H1 (cell line): ENCODE results near the gene STK11. TPM values are rescaled to one million over a fixed set of nuclear protein-coding genes. Genes with fewer than 3 reads are reported as not detected.

Experiments used
- CTCF ChIA-PET: fragments of 300-600 bp; sonication (Branson Sonifier 250); formaldehyde crosslinking; loops from one replicate; lab custom pipeline; 2021; ENCODE audit not compliant: partially characterized antibody; lab: Charles Lee
- POLR2A ChIA-PET: fragments of 300-600 bp; sonication (Branson Sonifier 250); formaldehyde crosslinking; loops from one replicate; lab custom pipeline; 2021; ENCODE audit warnings: inconsistent platforms; ENCODE audit not compliant: partially characterized antibody; lab: Charles Lee
- DNase-seq, 2 experiments: peaks; one replicate each; pipeline versions ENCODE4 v3.0.0 to v3.0.0-alpha.2; 2010 to 2022; ENCODE audit warnings: low spot score in 2 of 2, low read depth in 1 of 2, mixed read lengths in 1 of 2
- FAIRE-seq: peaks from 2 replicates; lab custom pipeline; 2011; peaks lifted over from hg19 to GRCh38; lab: Jason Lieb, UNC
- H2AFZ ChIP-seq: 2 replicates; pipeline ENCODE4 v1.8.1; 2012; ENCODE audit warnings: low read length, inconsistent platforms
- H2AK5ac ChIP-seq: 2 replicates; pipeline ENCODE4 v1.6.1; 2013; ENCODE audit warnings: low read depth, low read length
- H2BK120ac ChIP-seq: replicated peaks from 2 replicates; pipeline ENCODE3; 2013; ENCODE audit warnings: low read depth, low read length, inconsistent platforms
- H2BK12ac ChIP-seq: 2 replicates; pipeline ENCODE4 v1.6.1; 2013; ENCODE audit warnings: low read depth, low read length
- H2BK15ac ChIP-seq: 2 replicates; pipeline ENCODE4 v1.6.1; 2013; ENCODE audit warnings: low read length
- H2BK20ac ChIP-seq: 2 replicates; pipeline ENCODE4 v1.6.1; 2013; ENCODE audit warnings: low read length
- H2BK5ac ChIP-seq: 2 replicates; pipeline ENCODE4 v1.6.1; 2013; ENCODE audit warnings: low read depth, low read length
- H3K14ac ChIP-seq: 2 replicates; pipeline ENCODE4 v1.6.1; 2013; ENCODE audit warnings: inconsistent platforms; ENCODE audit not compliant: insufficient read length
- H3K18ac ChIP-seq: 2 replicates; pipeline ENCODE4 v1.6.1; 2013; ENCODE audit warnings: low read length; ENCODE audit errors: extremely low read depth
- H3K23ac ChIP-seq: 2 replicates; pipeline ENCODE4 v1.6.1; 2013; ENCODE audit warnings: inconsistent platforms; ENCODE audit not compliant: insufficient read length
- H3K23me2 ChIP-seq: 2 replicates; pipeline ENCODE4 v1.6.1; 2013; ENCODE audit warnings: low read depth, low read length
- H3K27ac ChIP-seq: 2 replicates; pipeline ENCODE4 v1.6.1; 2011; ENCODE audit warnings: low read depth, low read length, inconsistent platforms
- H3K27me3 ChIP-seq, 4 experiments: replicated peaks in 1 of 4; 1 replicate in 1 of 4; 2 replicates in 3 of 4; pipeline versions ENCODE4 v1.6.1 to v1.8.1; 2011 to 2013; ENCODE audit warnings: low read length in 3 of 4, mild to moderate bottlenecking in 3 of 4, inconsistent platforms in 2 of 4, mixed read lengths in 2 of 4, moderate library complexity in 1 of 4; ENCODE audit not compliant: control insufficient read depth in 3 of 4, insufficient read depth in 3 of 4; ENCODE audit errors: extremely low read depth in 1 of 4
- H3K36me3 ChIP-seq, 4 experiments: 2 replicates each; pipeline versions ENCODE4 v1.6.1 to v1.8.1; 2011 to 2013; ENCODE audit warnings: mild to moderate bottlenecking in 4 of 4, low read length in 3 of 4, moderate library complexity in 2 of 4, control low read depth in 1 of 4, inconsistent platforms in 1 of 4; ENCODE audit not compliant: insufficient read depth in 4 of 4, control insufficient read depth in 2 of 4
- H3K4ac ChIP-seq: replicated peaks from 2 replicates; pipeline ENCODE3; 2013; ENCODE audit warnings: low read length, low read depth, mixed read lengths, inconsistent platforms; ENCODE audit not compliant: insufficient read length
- H3K4me1 ChIP-seq, 4 experiments: replicated peaks in 1 of 4; 1 replicate in 1 of 4; 2 replicates in 3 of 4; pipeline versions ENCODE4 v1.6.1 to v1.8.1; 2011 to 2013; ENCODE audit warnings: low read length in 3 of 4, inconsistent platforms in 2 of 4, mixed read lengths in 1 of 4; ENCODE audit not compliant: insufficient read depth in 4 of 4, control insufficient read depth in 3 of 4
- H3K4me2 ChIP-seq, 2 experiments: 2 replicates each; pipeline versions ENCODE4 v1.6.1 to v1.8.1; 2011 to 2013; ENCODE audit warnings: low read depth in 2 of 2, low read length in 2 of 2, control low read depth in 1 of 2, inconsistent platforms in 1 of 2, mild to moderate bottlenecking in 1 of 2; ENCODE audit not compliant: insufficient read depth in 1 of 2
- H3K4me3 ChIP-seq, 4 experiments: fragments of 200-600, 300-600 bp in 1 of 4; sonication (generic), shearing (Covaris generic), sonication (Bioruptor Twin) in 1 of 4; 2 replicates each; pipeline versions ENCODE4 v1.5.1 to v1.8.1; 2011 to 2016; ENCODE audit warnings: low read length in 4 of 4, low read depth in 3 of 4, control low read depth in 2 of 4, inconsistent platforms in 2 of 4, mild to moderate bottlenecking in 2 of 4, mixed read lengths in 1 of 4, moderate library complexity in 1 of 4; ENCODE audit not compliant: insufficient read depth in 2 of 4; ENCODE audit errors: extremely low read depth in 1 of 4
- H3K56ac ChIP-seq: replicated peaks from 2 replicates; pipeline ENCODE3; 2013; ENCODE audit warnings: low read depth, mild to moderate bottlenecking, mixed read lengths, low read length, inconsistent platforms; ENCODE audit not compliant: insufficient read length
- H3K79me1 ChIP-seq: 2 replicates; pipeline ENCODE4 v1.6.1; 2013; ENCODE audit warnings: low read depth, low read length, control low read depth
- H3K79me2 ChIP-seq, 2 experiments: 2 replicates each; pipeline versions ENCODE4 v1.6.1 to v1.8.1; 2012 to 2013; ENCODE audit warnings: low read length in 2 of 2, mild to moderate bottlenecking in 2 of 2, inconsistent platforms in 1 of 2; ENCODE audit not compliant: insufficient read depth in 2 of 2, control insufficient read depth in 1 of 2
- H3K9ac ChIP-seq, 4 experiments: replicated peaks in 1 of 4; 1 replicate in 1 of 4; 2 replicates in 3 of 4; pipeline versions ENCODE4 v1.6.1 to v1.8.1; 2011 to 2013; ENCODE audit warnings: low read depth in 3 of 4, low read length in 3 of 4, control low read depth in 2 of 4, mild to moderate bottlenecking in 2 of 4, moderate library complexity in 2 of 4, inconsistent platforms in 1 of 4; ENCODE audit errors: extremely low read depth in 1 of 4
- H3K9me3 ChIP-seq, 2 experiments: 2 replicates each; pipeline versions ENCODE4 v1.6.1 to v1.8.1; 2012 to 2013; ENCODE audit warnings: mild to moderate bottlenecking in 2 of 2, moderate library complexity in 2 of 2, control low read depth in 1 of 2, inconsistent platforms in 1 of 2, low read depth in 1 of 2, low read length in 1 of 2, mixed read lengths in 1 of 2; ENCODE audit not compliant: insufficient read depth in 2 of 2
- H4K20me1 ChIP-seq, 2 experiments: replicated peaks in 1 of 2; 2 replicates each; pipeline versions ENCODE3 to v1.8.1; 2011 to 2013; ENCODE audit warnings: inconsistent platforms in 2 of 2, low read length in 2 of 2, mild to moderate bottlenecking in 1 of 2; ENCODE audit not compliant: insufficient read depth in 2 of 2, control insufficient read depth in 1 of 2
- H4K5ac ChIP-seq: 2 replicates; pipeline ENCODE4 v1.6.1; 2013; ENCODE audit warnings: low read length, low read depth, mixed read lengths, inconsistent platforms; ENCODE audit not compliant: insufficient read length
- H4K8ac ChIP-seq: 2 replicates; pipeline ENCODE4 v1.8.0; 2013; ENCODE audit warnings: mild to moderate bottlenecking, moderate library complexity, low read length, inconsistent platforms; ENCODE audit not compliant: insufficient read depth; ENCODE audit errors: extremely low read depth
- H4K91ac ChIP-seq: replicated peaks from 2 replicates; pipeline ENCODE3; 2013; ENCODE audit warnings: low read length, mixed read lengths, inconsistent platforms; ENCODE audit not compliant: insufficient read length
- EZH2 ChIP-seq: fragments of 200-600 bp; sonication (generic); IDR thresholded peaks from 2 replicates; pipeline ENCODE4 v1.7.1; 2012; ENCODE audit warnings: low read depth, mild to moderate bottlenecking, moderate library complexity, low read length, inconsistent platforms; ENCODE audit not compliant: severe bottlenecking
- JUND ChIP-seq: IDR thresholded peaks from 2 replicates; pipeline ENCODE4 v1.6.1; 2011; ENCODE audit warnings: mild to moderate bottlenecking, improper control_type of control experiment, low read length
- RXRA ChIP-seq: IDR thresholded peaks from 2 replicates; pipeline ENCODE4 v1.6.1; 2011; ENCODE audit warnings: low read depth, mild to moderate bottlenecking, low read length, moderate library complexity; ENCODE audit not compliant: insufficient read depth
- SAP30 ChIP-seq: fragments of 300-600 bp; sonication (generic); IDR thresholded peaks from 2 replicates; pipeline ENCODE4 v1.7.1; 2012; ENCODE audit warnings: low read length, moderate library complexity, mild to moderate bottlenecking, inconsistent platforms; ENCODE audit not compliant: insufficient read depth, insufficient replicate concordance
- SIRT6 ChIP-seq: IDR thresholded peaks from one replicate; pipeline ENCODE4 v1.7.1; 2012; ENCODE audit warnings: low read length, inconsistent platforms
- TAF1 ChIP-seq: IDR thresholded peaks from 2 replicates; pipeline ENCODE4 v1.6.1; 2011; ENCODE audit warnings: mild to moderate bottlenecking, low read depth, low read length
- TBP ChIP-seq: IDR thresholded peaks from 2 replicates; pipeline ENCODE4 v1.6.1; 2011; ENCODE audit warnings: low read depth, low read length, improper control_type of control experiment
- TEAD4 ChIP-seq: IDR thresholded peaks from 2 replicates; pipeline ENCODE4 v1.6.1; 2012; ENCODE audit warnings: low read depth, low read length, inconsistent platforms, mixed read lengths
- WGBS, 2 experiments: shearing (Covaris generic) in 1 of 2; methylation state at CpG; one replicate each; pipeline versions ENCODE4 v1.1.6 to v1.1.7; 2013 to 2015; ENCODE audit warnings: low lambda C conversion rate in 2 of 2, mixed read lengths in 2 of 2, inconsistent platforms in 1 of 2, low coverage in 1 of 2, missing lambda C conversion rate in 1 of 2; ENCODE audit not compliant: insufficient replicate concordance in 2 of 2, insufficient coverage in 1 of 2, insufficient read length in 1 of 2; ENCODE audit errors: extremely low coverage in 1 of 2, missing lambda C conversion rate in 1 of 2; 5-methylcytosine and 5-hydroxymethylcytosine counted together
- polyA plus RNA-seq, 7 experiments: library from polyadenylated mRNA; depleted of rRNA in 3 of 7; stranded (reverse) in 5 of 7; unstranded in 2 of 7; fragments of >200 nt in 5 of 7; fragments of 200-250 nt in 2 of 7; gene quantifications; 1 replicate in 5 of 7; 2 replicates in 1 of 7; 4 replicates in 1 of 7; pipeline versions ENCODE4 v1.2.1 to v1.2.3, GENCODE V29; 2011 to 2013; ENCODE audit warnings: missing spikeins in 2 of 7, mixed read lengths in 2 of 7
- total RNA-seq: library from RNA; stranded (reverse); fragmentation: NEBNext Ultra II Directional; extraction: Animal tissue kit (Norgen Biotek cat#: 25700); gene quantifications from 2 replicates; pipeline ENCODE4 v1.2.1, GENCODE V29; 2021
- TF ChIP-seq, protein P1 (sequence below): IDR thresholded peaks from 2 replicates; pipeline ENCODE4 v1.6.1; 2011; ENCODE audit warnings: low read length, improper control_type of control experiment
- TF ChIP-seq, protein P2 (sequence below): IDR thresholded peaks from 2 replicates; pipeline ENCODE4 v1.6.1; 2011; ENCODE audit warnings: low read depth, mild to moderate bottlenecking, low read length; ENCODE audit not compliant: insufficient read depth

Gene STK11
- total and polyA plus RNA-seq, 2 of the 8 experiments (the other 6 are each of a cell fraction or from before 2014, with no cell fraction given): 45.3 to 70.7 TPM

DNA sequence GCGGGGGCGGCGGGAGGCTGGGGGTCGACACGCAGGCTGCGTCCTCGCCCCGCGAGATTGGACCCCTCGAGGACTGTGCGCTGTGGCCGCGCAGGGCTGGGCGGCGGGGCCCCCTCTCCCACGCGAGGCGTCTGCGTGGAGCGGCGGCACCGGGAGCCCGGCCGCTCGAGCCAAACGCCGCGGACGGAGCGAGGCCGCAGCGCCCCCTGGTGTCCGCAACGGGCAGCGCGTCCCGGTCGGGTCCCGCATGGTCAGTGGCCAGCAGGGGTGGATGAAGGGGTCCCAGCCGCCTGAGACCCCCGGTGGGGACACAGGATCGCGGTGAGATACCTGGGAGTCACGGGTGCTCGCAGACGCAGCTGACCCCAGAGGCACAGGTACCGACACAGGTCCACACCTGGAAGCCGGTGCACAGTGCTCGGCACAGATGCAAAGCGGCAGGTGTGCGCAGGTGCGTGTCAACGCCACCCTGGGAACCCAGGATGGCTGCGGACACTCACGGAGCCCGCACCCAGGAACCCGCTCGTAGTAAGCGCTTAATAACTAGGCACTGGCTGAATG is 61.4 kb downstream of the STK11 start:
- peaks cover 25% of the 10 kb centered on the region; the same call in 1 of the 2 replicates for H3K23me2 ChIP-seq
- H3K4me2 ChIP-seq: peak overlapping the region; percentile 82 to 83
- POLR2A ChIA-PET: interaction anchor here (0.6 to 19.4 kb wide), 18 partner anchors 9 to 240 kb away, joined by 3 to 456 read pairs (median 4); partner anchors contain the start of genes ATP5F1D, CBARP, FAM174C and MIDN
- H4K91ac ChIP-seq: no peak overlapping the region
- peak overlapping the region; percentile 33 to 61 (median 42) for H3K4me3 ChIP-seq
- H2BK20ac ChIP-seq: no peak overlapping the region
- no peak overlapping the region for H2AFZ ChIP-seq
- H2BK5ac ChIP-seq: no peak overlapping the region
- peak overlapping the region; percentile 32; the same call in 1 of the 2 replicates for H3K18ac ChIP-seq
- peak overlapping the region; percentile 78 for H3K4ac ChIP-seq
- 11% methylated on average over 15 of the region's 59 CpGs; no CpG with 5 or more reads in 1 of the 2 experiments for WGBS, 2 experiments
- peaks cover 5 to 24% of the 10 kb centered on the region in 2 experiments for H3K79me2 ChIP-seq
- no peaks in the 10 kb centered on the region for H3K9me3 ChIP-seq
- peaks cover 0 to 10% (median 5%) of the 10 kb centered on the region in 4 experiments; a peak in 4 of 7 replicates for H3K27me3 ChIP-seq
- H3K4me1 ChIP-seq: peaks cover 4 to 59% (median 43%) of the 10 kb centered on the region in 4 experiments
- 0 out of 2 replicates have a peak overlapping the region, but pooled peaks have one; percentile 19 for H2BK12ac ChIP-seq
- CTCF ChIA-PET: interaction anchor here (0.7 to 15.9 kb wide), 20 partner anchors 12 to 580 kb away, joined by 3 to 212 read pairs (median 3); partner anchors contain the start of genes ATP5F1D and CNN2
- peak overlapping the region; percentile 4 for H4K8ac ChIP-seq
- no peak overlapping the region for H2BK120ac ChIP-seq
- H3K14ac ChIP-seq: no peak overlapping the region
- H3K36me3 ChIP-seq: peaks cover 13 to 16% (median 16%) of the 10 kb centered on the region in 4 experiments
- DNase-seq (peak in 1 of 2 experiments; percentile 97), FAIRE-seq (no peak)
- no peak overlapping the region for H3K56ac ChIP-seq
- no peak overlapping the region for H2BK15ac ChIP-seq
- peaks cover 5% of the 10 kb centered on the region; the same call in 1 of the 2 replicates for H3K79me1 ChIP-seq
- no peak overlapping the region for H4K5ac ChIP-seq
- H3K23ac ChIP-seq: no peak overlapping the region
- H3K9ac ChIP-seq: no peak overlapping the region; a peak in 2 of 7 replicates
- H3K27ac ChIP-seq: no peak overlapping the region
- no peak overlapping the region for H2AK5ac ChIP-seq
- peaks cover 5 to 15% of the 10 kb centered on the region in 2 experiments for H4K20me1 ChIP-seq
- TF ChIP-seq, protein P1, sequence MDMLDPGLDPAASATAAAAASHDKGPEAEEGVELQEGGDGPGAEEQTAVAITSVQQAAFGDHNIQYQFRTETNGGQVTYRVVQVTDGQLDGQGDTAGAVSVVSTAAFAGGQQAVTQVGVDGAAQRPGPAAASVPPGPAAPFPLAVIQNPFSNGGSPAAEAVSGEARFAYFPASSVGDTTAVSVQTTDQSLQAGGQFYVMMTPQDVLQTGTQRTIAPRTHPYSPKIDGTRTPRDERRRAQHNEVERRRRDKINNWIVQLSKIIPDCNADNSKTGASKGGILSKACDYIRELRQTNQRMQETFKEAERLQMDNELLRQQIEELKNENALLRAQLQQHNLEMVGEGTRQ: no peak
- TF ChIP-seq TEAD4 (no peak), JUND (peak; percentile 31; the same call in 1 of the 2 replicates), SIRT6 (no peak), EZH2 (no peak), RXRA (no peak), TBP (no peak), SAP30 (no peak), TAF1 (no peak)
- TF ChIP-seq, protein P2, sequence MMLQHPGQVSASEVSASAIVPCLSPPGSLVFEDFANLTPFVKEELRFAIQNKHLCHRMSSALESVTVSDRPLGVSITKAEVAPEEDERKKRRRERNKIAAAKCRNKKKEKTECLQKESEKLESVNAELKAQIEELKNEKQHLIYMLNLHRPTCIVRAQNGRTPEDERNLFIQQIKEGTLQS: no peak
